HepG2 (cell line): ENCODE results near the gene KRT12. TPM values are rescaled to one million over a fixed set of nuclear protein-coding genes. Genes with fewer than 3 reads are reported as not detected.

ENCODE experiments used
- PAWR ChIP-seq: sonication (generic); formaldehyde crosslinking; IDR thresholded peaks from 2 replicates; pipeline ENCODE4 v1.4.0; 2020; ENCODE audit warnings: missing genetic modification reagents, mild to moderate bottlenecking, borderline replicate concordance
- PHB2 ChIP-seq: fragments of 450-650 bp; IDR thresholded peaks from 2 replicates; pipeline ENCODE4 v1.6.1; 2018; ENCODE audit not compliant: partially characterized antibody
- RBAK ChIP-seq: sonication (generic); formaldehyde crosslinking; IDR thresholded peaks from 2 replicates; pipeline ENCODE4 v1.5.1; 2020; ENCODE audit warnings: mild to moderate bottlenecking, missing genetic modification reagents
- SIN3A ChIP-seq: IDR thresholded peaks from 2 replicates; pipeline ENCODE4 v1.6.1; 2011; ENCODE audit warnings: low read depth, mild to moderate bottlenecking, control low read depth, low read length, borderline replicate concordance
- SOX6 ChIP-seq, 2 experiments: fragments of 450-650 bp in 1 of 2; sonication (generic) in 1 of 2; formaldehyde crosslinking in 1 of 2; IDR thresholded peaks; 2 replicates each; pipeline versions ENCODE4 v1.4.0 to v1.6.1; 2017 to 2020; ENCODE audit warnings: antibody characterized with exemption in 1 of 2, mild to moderate bottlenecking in 1 of 2, missing genetic modification reagents in 1 of 2
- U2AF1 ChIP-seq: fragments of 200-400 bp; formaldehyde crosslinking; optimal IDR thresholded peaks from 2 replicates; pipeline ENCODE3; 2017; ENCODE audit warnings: mild to moderate bottlenecking, low read depth, low read length
- ZNF251 ChIP-seq: sonication (generic); formaldehyde crosslinking; IDR thresholded peaks from 2 replicates; pipeline ENCODE4 v1.9.0; 2021; ENCODE audit warnings: mild to moderate bottlenecking, missing genetic modification reagents
- ZNF510 ChIP-seq: sonication (generic); formaldehyde crosslinking; IDR thresholded peaks from 2 replicates; pipeline ENCODE4 v1.4.0; 2020; ENCODE audit warnings: low read depth, mild to moderate bottlenecking, missing genetic modification reagents
- ZNF562 ChIP-seq: sonication (generic); formaldehyde crosslinking; IDR thresholded peaks from 2 replicates; pipeline ENCODE4 v1.8.0; 2022; ENCODE audit warnings: missing genetic modification reagents, borderline replicate concordance
- ZNF629 ChIP-seq: sonication (generic); formaldehyde crosslinking; conservative IDR thresholded peaks from 2 replicates; pipeline ENCODE4 v1.5.0; 2020; ENCODE audit warnings: missing genetic modification reagents
- ZNF644 ChIP-seq: IDR thresholded peaks from 2 replicates; pipeline ENCODE4 v1.6.1; 2016; ENCODE audit warnings: low read depth
- ZNF747 ChIP-seq: sonication (generic); formaldehyde crosslinking; IDR thresholded peaks from 2 replicates; pipeline ENCODE4 v1.8.1; 2023; ENCODE audit warnings: missing genetic modification reagents, mild to moderate bottlenecking, borderline replicate concordance
- ZNF776 ChIP-seq: sonication (generic); formaldehyde crosslinking; IDR thresholded peaks from 2 replicates; pipeline ENCODE4 v1.4.0; 2020; ENCODE audit warnings: mild to moderate bottlenecking, missing genetic modification reagents
- ZNF879 ChIP-seq: sonication (generic); formaldehyde crosslinking; IDR thresholded peaks from 2 replicates; pipeline ENCODE4 v1.8.1; 2023; ENCODE audit warnings: missing genetic modification reagents
- polyA plus RNA-seq, 8 experiments: library from polyadenylated mRNA; depleted of rRNA in 3 of 8; stranded (reverse) in 7 of 8; unstranded in 1 of 8; fragments of >200 nt; fragmentation: Illumina TruSeq in 4 of 8; extraction: Trizol in 4 of 8; gene quantifications; 2 replicates each; pipeline versions ENCODE4 v1.2.1 to v1.2.3, GENCODE V29; 2011 to 2016; ENCODE audit warnings: low read depth in 4 of 8, missing spikeins in 1 of 8, mixed read lengths in 1 of 8; ENCODE audit not compliant: insufficient read depth in 1 of 8
- total RNA-seq, 5 experiments: library from RNA; depleted of rRNA; stranded (reverse); fragments of >200 nt; fragmentation: Illumina TruSeq; extraction: Trizol; gene quantifications; 2 replicates each; pipeline ENCODE4 v1.2.3, GENCODE V29; 2016; ENCODE audit warnings: low read depth in 1 of 5
- TF ChIP-seq, protein P1 (sequence below): sonication (generic); formaldehyde crosslinking; IDR thresholded peaks from 2 replicates; pipeline ENCODE4 v1.8.0; 2022; ENCODE audit warnings: mild to moderate bottlenecking, missing genetic modification reagents, moderate library complexity
- TF ChIP-seq, protein P2 (sequence below): sonication (generic); formaldehyde crosslinking; IDR thresholded peaks from 2 replicates; pipeline ENCODE4 v1.4.0; 2020; ENCODE audit warnings: missing genetic modification reagents
- TF ChIP-seq, protein P3 (sequence below): sonication (generic); formaldehyde crosslinking; IDR thresholded peaks from 2 replicates; pipeline ENCODE4 v1.4.0; 2020; ENCODE audit warnings: missing genetic modification reagents
- TF ChIP-seq, protein P4 (sequence below): sonication (generic); formaldehyde crosslinking; IDR thresholded peaks from 2 replicates; pipeline ENCODE4 v1.5.0; 2020; ENCODE audit warnings: mild to moderate bottlenecking, missing genetic modification reagents

KRT12 gene
- total and polyA plus RNA-seq, 2 of the 13 experiments (the other 11 are each of a cell fraction or from before 2014, with no cell fraction given) = 0.07 to 0.09 TPM

DNA sequence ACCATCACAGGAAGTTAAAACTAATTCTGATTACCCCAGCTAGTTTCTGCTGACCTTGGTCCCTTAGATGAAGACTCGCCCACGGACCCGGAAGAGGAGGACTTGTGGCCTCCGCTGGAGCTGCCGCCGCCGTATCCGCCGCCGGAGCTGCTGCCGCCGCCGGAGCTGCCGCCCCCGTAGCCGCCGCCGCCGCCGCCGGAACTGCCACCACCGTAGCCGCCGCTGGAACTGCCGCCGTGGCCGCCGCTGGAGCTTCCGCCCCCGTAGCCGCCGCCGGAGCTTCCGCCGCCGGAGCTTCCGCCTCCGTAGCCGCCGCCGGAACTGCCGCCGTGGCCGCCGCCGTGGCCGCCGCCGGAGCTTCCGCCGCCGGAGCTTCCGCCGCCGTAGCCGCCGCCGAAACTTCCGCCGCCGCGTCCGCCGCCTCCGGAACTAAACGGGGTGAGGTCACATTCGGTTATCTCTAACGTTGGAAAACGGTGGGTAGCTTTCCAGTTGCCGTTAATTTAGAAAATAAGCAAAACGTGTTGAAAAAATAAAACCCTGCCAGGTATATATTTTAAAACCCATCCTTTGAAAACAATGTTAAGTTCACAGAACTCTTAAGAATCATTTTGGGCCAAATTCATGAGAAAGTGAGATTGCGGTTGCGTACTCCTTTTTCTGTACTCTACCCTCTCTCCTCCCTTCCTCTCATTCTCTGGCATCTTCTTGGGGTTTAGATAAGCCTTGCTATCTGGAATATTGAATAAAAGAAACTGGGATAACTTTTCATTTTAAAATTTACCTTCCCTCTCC, 48.1 kb downstream of the KRT12 start (continued):
- TF ChIP-seq, protein P1, sequence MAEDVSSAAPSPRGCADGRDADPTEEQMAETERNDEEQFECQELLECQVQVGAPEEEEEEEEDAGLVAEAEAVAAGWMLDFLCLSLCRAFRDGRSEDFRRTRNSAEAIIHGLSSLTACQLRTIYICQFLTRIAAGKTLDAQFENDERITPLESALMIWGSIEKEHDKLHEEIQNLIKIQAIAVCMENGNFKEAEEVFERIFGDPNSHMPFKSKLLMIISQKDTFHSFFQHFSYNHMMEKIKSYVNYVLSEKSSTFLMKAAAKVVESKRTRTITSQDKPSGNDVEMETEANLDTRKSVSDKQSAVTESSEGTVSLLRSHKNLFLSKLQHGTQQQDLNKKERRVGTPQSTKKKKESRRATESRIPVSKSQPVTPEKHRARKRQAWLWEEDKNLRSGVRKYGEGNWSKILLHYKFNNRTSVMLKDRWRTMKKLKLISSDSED (CRISPR knock-in tag) = no peak
- TF ChIP-seq RBAK = no peak
- no peak for TF ChIP-seq ZNF879 (CRISPR knock-in tag)
- TF ChIP-seq, protein P2, sequence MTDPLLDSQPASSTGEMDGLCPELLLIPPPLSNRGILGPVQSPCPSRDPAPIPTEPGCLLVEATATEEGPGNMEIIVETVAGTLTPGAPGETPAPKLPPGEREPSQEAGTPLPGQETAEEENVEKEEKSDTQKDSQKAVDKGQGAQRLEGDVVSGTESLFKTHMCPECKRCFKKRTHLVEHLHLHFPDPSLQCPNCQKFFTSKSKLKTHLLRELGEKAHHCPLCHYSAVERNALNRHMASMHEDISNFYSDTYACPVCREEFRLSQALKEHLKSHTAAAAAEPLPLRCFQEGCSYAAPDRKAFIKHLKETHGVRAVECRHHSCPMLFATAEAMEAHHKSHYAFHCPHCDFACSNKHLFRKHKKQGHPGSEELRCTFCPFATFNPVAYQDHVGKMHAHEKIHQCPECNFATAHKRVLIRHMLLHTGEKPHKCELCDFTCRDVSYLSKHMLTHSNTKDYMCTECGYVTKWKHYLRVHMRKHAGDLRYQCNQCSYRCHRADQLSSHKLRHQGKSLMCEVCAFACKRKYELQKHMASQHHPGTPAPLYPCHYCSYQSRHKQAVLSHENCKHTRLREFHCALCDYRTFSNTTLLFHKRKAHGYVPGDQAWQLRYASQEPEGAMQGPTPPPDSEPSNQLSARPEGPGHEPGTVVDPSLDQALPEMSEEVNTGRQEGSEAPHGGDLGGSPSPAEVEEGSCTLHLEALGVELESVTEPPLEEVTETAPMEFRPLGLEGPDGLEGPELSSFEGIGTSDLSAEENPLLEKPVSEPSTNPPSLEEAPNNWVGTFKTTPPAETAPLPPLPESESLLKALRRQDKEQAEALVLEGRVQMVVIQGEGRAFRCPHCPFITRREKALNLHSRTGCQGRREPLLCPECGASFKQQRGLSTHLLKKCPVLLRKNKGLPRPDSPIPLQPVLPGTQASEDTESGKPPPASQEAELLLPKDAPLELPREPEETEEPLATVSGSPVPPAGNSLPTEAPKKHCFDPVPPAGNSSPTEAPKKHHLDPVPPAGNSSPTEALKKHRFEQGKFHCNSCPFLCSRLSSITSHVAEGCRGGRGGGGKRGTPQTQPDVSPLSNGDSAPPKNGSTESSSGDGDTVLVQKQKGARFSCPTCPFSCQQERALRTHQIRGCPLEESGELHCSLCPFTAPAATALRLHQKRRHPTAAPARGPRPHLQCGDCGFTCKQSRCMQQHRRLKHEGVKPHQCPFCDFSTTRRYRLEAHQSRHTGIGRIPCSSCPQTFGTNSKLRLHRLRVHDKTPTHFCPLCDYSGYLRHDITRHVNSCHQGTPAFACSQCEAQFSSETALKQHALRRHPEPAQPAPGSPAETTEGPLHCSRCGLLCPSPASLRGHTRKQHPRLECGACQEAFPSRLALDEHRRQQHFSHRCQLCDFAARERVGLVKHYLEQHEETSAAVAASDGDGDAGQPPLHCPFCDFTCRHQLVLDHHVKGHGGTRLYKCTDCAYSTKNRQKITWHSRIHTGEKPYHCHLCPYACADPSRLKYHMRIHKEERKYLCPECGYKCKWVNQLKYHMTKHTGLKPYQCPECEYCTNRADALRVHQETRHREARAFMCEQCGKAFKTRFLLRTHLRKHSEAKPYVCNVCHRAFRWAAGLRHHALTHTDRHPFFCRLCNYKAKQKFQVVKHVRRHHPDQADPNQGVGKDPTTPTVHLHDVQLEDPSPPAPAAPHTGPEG (CRISPR knock-in tag) = 0 out of 2 replicates have a peak, but pooled peaks have one; percentile 14
- TF ChIP-seq ZNF251 (CRISPR knock-in tag) = no peak
- no peak for TF ChIP-seq ZNF629 (CRISPR knock-in tag)
- TF ChIP-seq ZNF510 (CRISPR knock-in tag) = no peak
- TF ChIP-seq, protein P3, sequence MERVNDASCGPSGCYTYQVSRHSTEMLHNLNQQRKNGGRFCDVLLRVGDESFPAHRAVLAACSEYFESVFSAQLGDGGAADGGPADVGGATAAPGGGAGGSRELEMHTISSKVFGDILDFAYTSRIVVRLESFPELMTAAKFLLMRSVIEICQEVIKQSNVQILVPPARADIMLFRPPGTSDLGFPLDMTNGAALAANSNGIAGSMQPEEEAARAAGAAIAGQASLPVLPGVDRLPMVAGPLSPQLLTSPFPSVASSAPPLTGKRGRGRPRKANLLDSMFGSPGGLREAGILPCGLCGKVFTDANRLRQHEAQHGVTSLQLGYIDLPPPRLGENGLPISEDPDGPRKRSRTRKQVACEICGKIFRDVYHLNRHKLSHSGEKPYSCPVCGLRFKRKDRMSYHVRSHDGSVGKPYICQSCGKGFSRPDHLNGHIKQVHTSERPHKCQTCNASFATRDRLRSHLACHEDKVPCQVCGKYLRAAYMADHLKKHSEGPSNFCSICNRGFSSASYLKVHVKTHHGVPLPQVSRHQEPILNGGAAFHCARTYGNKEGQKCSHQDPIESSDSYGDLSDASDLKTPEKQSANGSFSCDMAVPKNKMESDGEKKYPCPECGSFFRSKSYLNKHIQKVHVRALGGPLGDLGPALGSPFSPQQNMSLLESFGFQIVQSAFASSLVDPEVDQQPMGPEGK (CRISPR knock-in tag) = no peak
- no peak for TF ChIP-seq PAWR (CRISPR knock-in tag)
- TF ChIP-seq ZNF562 (CRISPR knock-in tag) = no peak
- TF ChIP-seq ZNF747 (CRISPR knock-in tag) = no peak
- TF ChIP-seq ZNF776 (CRISPR knock-in tag) = peak; percentile 54; the same call in 1 of the 2 replicates
- no peak for TF ChIP-seq U2AF1
- TF ChIP-seq, protein P4, sequence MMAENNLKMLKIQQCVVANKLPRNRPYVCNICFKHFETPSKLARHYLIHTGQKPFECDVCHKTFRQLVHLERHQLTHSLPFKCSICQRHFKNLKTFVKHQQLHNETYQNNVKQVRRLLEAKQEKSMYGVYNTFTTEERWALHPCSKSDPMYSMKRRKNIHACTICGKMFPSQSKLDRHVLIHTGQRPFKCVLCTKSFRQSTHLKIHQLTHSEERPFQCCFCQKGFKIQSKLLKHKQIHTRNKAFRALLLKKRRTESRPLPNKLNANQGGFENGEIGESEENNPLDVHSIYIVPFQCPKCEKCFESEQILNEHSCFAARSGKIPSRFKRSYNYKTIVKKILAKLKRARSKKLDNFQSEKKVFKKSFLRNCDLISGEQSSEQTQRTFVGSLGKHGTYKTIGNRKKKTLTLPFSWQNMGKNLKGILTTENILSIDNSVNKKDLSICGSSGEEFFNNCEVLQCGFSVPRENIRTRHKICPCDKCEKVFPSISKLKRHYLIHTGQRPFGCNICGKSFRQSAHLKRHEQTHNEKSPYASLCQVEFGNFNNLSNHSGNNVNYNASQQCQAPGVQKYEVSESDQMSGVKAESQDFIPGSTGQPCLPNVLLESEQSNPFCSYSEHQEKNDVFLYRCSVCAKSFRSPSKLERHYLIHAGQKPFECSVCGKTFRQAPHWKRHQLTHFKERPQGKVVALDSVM (CRISPR knock-in tag) = peak; percentile 37
- no peak for TF ChIP-seq PHB2
- no peak for TF ChIP-seq ZNF644 (CRISPR knock-in tag)
- TF ChIP-seq SIN3A = peak; percentile 37; the same call in 1 of the 2 replicates
- TF ChIP-seq SOX6 (IDR thresholded peaks at IDR 0.05) = no peak
- TF ChIP-seq SOX6 (CRISPR knock-in tag; IDR thresholded peaks at IDR 0.05) = 0 out of 2 replicates have a peak, but pooled peaks have one; percentile 13
